Activated CD8-positive, alpha-beta memory T cell treated with anti-CD3 and anti-CD28 coated beads for 1 hour (primary cell): Measurements from ENCODE around the gene C3orf52.

Source experiments
- DNase-seq, 2 donors: peaks; one replicate each; pipeline ENCODE4 v3.0.0-alpha.2; 2020; ENCODE audit warnings: low read depth in 1 of 2; ENCODE audit errors: extremely low read depth in 1 of 2

The C3orf52 gene

DNA sequence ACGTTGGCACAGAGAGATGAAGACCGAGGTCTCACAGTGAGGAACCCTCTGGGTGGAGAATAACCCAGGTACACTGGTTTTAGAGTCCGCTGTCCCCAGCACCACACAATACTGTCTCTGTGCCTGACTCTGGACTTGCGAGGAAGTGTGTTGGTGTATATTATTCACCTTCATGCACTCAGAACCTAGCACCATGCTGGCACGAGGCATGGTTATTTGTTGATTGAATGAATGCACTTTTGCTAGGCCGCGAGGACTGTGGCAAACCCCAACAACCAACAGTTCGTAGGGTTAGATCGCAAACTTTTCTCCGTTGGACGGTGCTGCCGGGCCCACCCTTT, 484 bp upstream of the C3orf52 start:
- DNase-seq: no peak

DNA sequence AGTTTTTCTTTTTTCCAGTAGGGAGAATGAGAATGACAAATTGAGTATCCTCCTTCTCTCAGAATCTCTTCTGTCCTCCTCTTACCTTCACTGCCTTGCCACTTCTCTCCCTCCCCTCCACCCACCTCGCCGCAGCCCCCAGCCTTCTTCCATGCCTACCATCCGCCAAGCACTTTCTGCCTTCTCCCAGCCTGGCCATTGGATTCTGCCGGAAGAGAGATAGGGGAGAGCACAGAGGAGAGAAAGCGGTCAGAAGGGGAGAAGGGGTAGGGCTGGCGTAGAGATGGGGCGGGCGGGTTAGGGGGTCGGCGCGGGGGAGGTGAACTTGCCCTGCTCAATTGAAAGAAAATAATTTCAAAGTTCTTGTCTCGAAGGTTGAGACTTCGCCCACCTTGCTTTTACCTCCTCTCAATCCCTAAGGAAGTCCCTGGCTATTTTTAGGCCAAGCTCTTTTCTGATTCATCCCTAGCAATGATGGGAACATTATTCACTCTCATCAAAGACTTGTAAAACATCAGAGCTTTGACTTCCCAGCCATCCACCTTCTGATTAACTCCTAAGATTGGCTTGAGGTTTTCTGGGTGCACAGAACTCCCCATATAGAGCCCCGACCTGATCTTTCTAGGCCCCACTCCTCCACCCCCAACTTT, 811 bp downstream of the C3orf52 start:
- DNase-seq: no peak

DNA sequence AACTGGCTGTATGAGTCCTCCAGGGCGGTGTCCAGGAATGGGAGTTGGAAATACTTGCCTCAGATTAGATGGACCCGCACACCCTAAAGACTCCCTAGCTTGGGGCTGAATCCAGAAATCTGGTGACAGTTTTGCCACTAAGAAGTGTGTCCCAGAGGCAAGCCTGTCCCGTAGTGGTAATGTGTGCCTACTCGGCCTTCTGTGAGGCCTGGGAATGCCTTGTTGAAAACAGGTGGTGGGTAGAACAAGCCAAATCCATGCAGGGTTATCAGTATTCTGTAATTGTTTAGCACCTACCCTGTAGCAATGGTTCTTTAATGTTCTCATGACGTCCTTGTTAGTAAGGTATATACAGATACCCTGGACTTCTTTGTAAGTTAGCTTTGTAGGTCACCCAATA, 1.6 kb downstream of the C3orf52 start:
- no peak for DNase-seq

DNA sequence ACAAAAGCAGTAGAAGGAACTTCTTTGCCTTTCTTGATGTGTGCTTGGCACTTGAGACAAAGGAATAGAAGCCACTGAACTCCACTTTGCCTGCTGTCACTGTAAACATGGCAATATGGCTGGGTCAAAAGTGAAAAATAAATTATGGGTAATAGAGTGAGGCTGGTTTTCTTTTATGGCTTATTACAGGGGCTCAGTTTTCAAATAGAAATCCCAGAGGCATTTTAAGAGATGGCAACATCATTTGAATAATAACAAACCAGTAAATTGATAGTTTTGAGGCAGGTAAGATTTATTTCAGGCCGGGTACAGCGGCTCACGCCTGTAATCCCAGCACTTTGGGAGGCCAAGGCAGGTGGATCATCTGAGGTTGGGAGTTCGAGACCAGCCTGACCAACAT, 2.8 kb downstream of the C3orf52 start:
- no peak for DNase-seq

DNA sequence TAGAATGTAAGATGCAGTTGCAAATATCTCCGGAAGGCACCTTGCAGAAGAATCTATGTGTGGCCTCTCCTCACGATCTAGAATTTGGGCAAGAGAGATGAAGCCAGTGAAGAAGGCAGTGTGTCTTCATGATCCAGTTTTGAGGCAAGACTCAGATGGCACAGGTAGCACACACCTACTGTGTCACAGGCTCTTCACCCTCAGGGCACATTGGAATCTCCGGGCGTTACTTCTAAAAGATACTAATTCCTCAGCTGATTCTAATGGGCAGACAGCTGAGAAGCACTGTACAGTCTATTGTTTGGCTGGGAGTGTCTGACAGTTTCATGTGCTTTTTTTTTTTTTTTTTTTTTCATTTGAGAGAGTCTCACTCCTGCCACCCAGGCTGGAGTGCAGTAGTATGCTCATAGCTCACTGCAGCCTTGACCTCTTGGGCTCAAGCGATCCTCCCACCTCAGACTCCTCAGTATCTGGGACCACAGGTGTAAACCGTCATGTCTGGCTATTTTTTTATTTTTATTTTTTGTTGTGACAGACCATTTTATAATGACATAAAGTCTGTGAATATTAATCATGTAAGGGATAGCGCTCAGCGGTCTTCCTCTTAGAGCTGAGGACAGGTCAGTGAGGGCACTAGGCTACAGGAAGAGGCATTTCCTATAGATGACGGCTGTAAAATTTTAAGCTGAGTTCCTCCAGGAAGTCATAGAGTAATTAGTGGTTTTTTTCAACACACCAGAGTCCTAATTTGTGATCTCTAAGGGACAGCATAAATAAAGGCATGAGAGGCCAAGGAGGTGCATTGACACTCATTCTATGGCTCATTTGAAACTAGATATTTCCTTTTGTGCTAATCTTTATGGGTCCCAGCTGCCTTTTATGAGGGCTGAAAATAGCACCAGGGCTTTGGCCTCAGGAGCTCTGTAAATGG, 4.0 kb downstream of the C3orf52 start:
- no peak for DNase-seq

DNA sequence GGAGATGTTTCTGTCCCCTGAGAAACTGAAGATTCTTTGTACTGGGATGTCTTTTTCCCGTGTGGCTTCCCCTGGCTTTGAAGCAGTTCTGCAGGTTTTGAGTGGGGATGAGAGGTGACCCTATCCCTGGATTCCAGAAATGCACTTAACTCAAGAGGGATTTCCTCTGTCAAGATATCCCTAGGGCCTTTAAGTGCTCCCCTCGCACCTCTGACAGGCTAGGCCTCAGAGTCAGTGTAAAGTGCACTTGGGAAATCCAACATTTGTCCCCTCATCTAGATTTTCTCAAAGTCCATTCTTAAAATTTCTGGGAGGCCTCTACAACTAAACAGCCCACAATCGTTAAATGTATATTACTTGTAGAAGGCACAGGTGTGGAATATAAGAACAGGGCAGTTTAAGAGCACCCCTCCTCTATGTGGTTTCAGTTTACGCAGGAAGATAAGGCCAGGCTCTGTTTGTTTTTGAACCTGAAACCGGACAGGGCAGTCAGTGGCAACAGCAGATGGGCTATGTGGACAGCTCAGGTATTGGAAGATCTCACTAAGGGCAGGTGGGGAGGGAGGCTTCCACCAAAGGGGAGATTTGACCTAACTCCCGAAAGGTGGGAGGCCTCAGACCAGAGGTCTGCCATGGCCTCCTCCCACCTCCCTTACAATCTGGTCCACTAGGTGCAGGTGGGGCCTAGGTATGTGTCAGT, 4.8 kb downstream of the C3orf52 start:
- DNase-seq: no peak

DNA sequence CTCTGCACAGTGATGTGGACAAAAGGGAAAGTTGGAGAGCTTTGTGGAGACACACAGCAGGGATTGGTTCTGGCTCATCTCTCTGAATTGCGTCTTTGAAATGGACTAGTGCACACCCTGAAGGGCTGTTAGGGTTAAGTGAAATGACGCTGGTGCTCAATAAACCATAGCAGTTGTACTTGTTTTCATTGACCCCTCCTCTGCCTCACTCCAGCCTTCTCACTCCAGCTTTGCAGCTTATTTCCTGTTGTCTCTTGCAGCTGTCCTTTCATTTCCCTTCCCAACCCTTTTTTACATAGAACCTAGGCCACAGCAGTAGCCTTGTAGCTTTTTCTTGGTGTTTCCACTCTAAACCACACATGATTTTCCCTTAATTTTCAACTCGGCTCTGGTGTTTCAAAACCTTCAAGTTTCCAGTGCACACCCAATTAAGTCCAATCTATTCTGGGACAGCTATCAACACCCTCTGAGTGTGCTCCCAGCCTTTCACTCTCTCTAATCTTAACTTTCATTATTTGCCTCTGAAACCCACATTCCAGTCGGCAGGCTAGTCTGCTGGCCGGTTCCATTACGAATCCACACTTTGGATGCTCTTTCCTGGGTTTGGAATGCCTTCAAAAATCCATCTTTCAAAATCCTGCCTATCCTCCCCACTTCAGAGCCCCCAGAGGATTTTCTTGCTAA, 6.4 kb downstream of the C3orf52 start:
- DNase-seq: no peak

DNA sequence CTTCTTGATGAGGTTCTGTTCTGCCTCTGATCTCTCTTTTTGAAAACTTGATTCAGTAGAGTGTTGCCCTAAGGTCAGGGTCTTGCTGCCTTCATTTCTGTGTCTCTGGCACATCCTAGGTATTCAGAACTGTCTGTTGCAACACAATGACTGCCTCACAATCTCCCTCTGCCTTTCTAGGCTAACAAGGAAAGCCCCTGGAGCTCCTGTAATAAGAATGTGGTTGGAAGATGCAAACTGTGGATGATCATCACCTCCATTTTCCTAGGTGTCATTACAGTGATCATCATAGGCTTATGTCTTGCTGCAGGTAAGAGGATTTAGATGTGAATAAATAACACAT, 7.0 kb downstream of the C3orf52 start:
- no peak for DNase-seq

DNA sequence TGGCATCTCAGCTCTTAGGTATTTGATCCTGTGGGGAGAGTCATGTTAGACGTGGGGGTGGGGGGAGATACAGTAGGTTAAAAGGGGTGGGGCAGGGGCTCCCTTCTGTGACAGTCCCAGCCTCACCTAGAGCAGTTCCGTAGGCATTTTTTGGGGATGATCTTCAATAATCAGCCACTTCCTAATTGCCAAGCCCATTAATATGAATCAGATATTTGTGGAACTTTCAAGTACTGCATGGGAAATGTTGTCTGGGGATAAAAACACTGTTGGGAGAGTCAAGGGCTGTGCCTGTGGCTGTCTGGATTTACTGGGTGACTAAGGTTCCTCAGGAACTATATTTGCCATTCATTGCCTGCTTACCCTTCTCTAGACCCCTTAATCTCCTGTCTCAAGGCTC, 9.5 kb downstream of the C3orf52 start:
- DNase-seq: no peak

DNA sequence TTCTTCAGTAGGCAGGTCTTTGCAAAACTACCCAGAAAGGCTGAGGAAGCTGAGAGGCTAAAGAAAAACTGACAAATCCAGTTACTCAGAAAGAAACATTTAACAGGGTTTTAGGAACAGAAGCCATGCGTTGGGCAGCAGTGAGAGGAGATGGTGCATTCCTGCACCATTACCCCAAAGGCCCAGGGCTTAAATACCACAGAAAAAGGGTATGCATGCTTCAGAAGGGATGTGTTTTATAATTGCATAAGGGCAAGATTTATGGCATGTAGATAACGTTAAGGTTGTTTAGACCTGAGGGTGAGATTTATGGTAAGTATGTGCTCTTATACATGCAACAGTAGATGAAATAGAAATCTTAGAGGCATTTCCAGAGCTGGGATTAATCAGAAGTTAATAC, 10.0 kb downstream of the C3orf52 start:
- DNase-seq: no peak

DNA sequence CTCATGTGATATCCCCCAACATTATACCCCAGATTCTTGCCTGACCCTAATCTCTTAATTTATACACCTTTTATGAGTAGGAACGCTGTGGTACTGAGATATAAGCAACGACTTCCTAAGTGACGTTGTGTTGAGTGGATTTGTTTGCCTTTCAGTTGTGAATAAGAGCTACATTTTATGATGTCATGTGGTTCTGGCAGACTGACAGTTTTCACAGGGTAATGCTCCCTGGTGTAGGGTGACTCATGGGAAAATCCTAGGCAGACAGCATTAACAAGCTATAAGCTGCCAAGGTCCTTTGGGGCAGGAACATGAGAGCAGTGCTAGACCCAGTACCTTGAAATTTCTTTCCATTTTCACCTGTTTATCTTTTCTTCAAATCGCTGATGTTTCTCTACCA, 11.2 kb downstream of the C3orf52 start:
- DNase-seq: no peak

DNA sequence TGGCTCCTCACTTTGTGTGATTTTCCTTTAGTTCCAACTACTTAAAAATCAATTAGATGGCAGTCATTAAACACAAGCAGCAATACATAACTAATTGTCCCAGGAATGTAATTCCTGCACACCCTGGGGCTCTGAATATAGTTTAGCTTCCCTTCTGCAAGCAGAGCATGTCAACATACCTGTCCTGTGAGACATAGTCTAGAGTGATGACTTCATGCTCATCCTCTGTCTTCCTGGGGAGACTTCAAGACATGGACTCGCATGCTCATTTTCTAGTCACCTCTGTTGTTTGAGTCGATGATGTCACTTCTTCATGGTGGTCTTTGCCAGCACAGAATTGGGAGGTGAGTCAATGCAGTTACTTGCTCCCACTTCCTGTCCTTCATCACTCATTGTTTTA, 15.7 kb downstream of the C3orf52 start:
- no peak for DNase-seq

DNA sequence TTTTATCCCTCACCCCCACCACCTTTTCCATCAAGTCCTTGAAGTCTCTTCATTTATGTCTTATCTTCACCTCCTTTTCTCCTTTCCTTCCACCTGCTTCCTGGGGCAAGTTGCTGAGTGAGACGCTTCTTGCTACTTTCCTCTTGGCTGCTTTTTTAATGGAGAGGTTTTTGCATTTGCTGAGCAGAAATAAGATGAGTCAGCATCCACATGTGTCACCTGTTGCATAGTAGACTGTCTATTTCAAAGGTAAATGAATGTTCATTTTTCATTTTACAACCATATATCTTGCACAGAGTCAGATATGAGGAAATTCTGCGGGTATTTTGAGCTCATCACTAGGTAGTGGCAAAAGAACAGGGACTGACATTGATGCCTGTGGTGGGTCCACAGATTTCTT, 18.6 kb downstream of the C3orf52 start:
- no peak for DNase-seq

DNA sequence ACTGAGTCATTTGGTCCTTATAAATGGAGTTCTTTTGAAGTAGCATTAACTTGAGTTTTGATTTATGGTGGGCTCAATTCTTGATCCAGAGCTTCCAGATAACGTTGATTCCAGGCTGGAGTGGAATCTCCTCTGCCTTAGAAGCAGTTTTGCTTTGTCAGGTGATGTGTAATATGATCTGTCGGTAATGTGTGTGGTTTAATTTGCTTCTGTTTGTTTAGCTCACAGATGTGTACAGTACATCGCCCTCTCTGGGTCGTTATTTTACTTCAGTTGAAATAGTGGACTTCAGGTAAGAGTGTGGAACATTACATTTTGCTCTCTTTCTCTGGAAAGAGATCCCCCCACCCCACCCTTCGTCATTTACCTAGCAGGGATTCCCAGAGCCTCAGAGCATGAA, 23.1 kb downstream of the C3orf52 start:
- no peak for DNase-seq

DNA sequence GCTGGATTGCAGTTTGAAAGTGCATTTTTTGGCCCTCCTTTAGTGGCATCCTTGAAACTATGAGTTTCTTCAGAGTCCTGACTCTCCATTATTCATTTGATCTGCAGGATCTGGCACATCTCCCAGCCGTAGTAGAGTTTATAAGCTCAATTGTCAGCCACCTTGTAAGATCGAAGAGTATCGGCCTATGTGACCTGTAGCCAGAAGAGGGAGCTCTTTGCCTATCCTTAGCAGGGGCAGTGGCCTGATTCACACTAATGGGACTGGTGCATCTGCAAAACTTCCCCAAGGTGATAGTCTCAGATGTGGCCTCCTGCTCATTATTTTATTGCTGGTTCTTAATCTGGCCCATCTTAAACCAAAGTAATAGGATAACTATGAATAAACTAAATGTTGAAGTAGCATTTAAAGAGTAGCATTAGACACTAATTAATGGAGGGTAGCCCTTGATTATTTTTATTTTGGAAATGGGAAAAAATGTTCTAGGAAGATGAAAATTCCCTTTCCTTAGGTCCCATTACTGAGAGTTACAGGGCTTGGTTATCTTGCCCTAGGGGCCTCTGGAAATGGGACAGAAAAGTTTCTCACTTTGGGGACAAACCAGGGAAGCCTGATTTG, 25.7 kb downstream of the C3orf52 start:
- peak; percentile 16 to 33 for DNase-seq

DNA sequence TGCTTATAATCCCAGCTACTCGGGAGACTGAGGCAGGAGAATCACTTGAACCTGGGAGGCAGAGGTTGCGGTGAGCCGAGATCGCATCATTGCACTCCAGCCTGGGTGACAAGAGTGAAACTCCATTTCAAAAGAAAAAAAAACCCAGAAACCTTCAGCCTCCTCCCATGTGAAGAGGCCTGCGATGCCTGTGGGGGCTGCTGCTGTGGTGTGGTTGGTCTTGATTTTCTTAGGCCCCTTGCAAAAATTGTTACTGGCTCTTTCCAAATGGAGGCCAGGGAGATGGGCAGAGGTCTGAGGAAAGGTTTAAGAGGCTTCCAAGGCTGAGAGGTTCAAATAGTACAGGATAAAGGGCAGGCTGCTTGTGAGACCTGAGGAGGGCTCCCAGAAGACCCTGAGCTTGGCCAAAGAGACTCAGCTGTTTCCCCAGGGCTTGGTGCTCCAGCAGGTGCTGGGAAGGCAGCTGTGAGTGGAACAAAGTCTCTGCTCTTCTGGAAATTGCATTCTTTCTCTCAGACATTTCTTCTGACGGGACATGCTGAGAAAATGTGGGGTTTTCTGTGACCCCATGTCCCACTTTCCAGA, 28.5 kb downstream of the C3orf52 start:
- DNase-seq: no peak

DNA sequence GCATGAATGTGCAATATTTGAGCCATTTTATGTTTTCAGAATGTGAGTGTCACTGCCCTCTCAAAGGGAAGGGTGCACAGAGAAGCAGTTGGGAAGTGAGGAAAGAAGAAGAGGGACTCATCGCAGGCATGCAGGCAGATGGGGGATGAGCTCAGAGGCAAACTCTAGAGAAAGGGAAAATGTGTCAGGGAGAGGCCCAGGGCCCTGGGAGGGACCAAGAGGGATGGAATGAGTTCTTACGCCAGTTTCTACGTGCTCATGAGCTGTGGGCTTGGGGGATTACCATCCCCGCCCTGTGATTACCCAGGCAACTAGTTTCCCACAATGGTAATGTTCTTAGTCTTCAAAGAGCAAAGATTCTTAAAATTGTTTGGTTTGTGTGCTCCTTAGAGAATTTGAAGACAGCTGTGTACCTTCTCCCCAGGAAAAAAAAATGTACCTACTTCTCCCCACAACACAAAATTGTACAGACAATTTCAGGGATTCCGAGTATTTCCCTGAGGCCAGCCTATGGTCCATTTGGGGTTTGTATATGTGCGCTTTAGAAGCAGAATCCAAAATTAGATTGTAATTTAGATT, 29.1 kb downstream of the C3orf52 start:
- no peak for DNase-seq

DNA sequence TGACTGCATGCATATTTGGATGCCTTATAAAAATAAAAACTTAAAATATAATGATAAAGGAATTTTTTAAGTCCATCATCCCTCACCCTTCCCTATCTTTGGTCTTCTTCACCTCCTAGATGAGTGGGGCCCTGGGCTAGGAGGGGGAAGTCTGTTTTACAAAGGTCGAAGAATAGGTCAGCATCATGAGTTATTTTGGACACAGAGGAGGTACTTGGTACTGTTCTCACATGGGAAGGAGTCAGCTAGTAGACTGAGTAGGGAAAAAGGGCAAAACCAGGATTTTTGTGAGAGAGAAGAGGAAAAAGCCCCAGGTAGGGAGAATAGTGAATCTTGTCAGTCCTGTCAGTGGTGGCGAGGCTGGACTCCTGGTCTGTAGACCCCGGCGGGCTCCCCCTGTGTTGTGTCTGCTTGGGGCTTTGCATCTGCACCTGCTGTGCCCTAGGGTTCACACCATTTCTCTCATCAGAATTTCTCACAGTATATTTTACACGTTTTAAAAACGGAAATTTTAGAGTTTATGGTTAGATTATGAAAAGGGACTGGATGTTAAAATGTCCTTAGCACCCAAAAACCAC, 29.7 kb downstream of the C3orf52 start:
- no peak for DNase-seq

DNA sequence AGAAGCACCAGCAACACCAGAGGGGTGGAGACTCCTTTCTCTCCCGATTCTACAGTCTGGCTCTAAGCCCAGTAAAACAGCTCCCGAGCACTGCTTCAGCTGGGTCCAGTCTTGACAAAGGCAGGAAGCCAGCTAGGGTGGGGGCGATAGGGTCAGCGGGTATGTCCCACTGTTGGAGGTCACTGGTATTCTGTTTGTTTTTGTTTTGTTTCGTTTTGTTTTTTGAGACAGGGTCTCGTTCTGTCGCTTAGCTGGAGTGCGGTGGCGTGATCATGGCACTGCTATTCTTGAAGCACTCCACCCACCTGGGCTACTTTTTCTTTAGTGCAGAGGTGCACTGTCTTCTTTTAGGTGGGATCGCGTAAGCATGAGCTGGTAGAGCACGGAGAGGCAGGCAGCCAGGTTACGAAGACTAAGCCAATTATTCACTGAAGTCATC, 30.6 kb downstream of the C3orf52 start:
- no peak for DNase-seq

DNA sequence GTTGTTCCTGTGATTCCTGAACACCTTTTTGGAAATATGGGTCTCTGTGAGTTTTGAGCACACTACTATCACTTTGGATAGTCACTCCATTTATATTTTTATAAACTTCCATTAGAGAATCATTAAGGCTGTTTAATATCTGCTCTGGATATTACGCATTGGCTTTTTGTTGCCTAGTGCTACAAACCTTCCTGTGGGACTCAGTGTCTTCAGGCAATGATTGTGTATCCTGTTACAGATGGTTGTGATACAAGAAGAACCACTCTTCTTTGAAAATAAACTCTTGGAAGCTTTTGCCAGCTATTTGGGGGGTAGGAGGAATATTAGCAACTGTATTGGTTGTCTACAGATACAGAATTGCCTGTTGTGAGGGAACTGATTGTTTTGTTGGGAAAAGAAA, 31.2 kb downstream of the C3orf52 start:
- no peak for DNase-seq
